Stimulated activated naive CD8-positive, alpha-beta T cell treated with anti-CD3 and anti-CD28 coated beads, Interleukin-15, Interleukin-2, amounts not matched to agents 100 ng/mL and 50 ng/mL, for 24 hours (primary cell): ENCODE results near the gene KLF18.
"Not testable (repeated sequence)": the region's sequence is repeated elsewhere in the genome, so short reads cannot be mapped to it uniquely, and the experiment has no call there.

Source experiments
- H3K27ac Mint-ChIP-seq: one replicate; pipeline ENCODE4 v1.8.0; 2021; ENCODE audit warnings: mild to moderate bottlenecking, mixed read lengths
- H3K27me3 Mint-ChIP-seq: one replicate; pipeline ENCODE4 v1.8.0; 2021; ENCODE audit warnings: mixed read lengths
- H3K36me3 Mint-ChIP-seq: one replicate; pipeline ENCODE4 v1.8.0; 2021; ENCODE audit warnings: low read depth, mixed read lengths
- H3K4me1 Mint-ChIP-seq: one replicate; pipeline ENCODE4 v1.8.0; 2021; ENCODE audit warnings: low read depth, mixed read lengths
- H3K4me3 Mint-ChIP-seq: one replicate; pipeline ENCODE4 v1.8.0; 2021; ENCODE audit warnings: mild to moderate bottlenecking, mixed read lengths
- H3K9me3 Mint-ChIP-seq: one replicate; pipeline ENCODE4 v1.8.0; 2021; ENCODE audit warnings: mixed read lengths

The KLF18 gene

GRCh38 chr1:44138239-44138638 is 3.2 kb downstream of the KLF18 start:
- Mint-ChIP-seq H3K4me3 (no peak overlapping the region), H3K27me3 (peaks cover 4% of the 10 kb centered on the region), H3K36me3 (no peaks in the 10 kb centered on the region), H3K27ac (no peak overlapping the region), H3K4me1 (no peaks in the 10 kb centered on the region), H3K9me3 (no peaks in the 10 kb centered on the region)

DNA sequence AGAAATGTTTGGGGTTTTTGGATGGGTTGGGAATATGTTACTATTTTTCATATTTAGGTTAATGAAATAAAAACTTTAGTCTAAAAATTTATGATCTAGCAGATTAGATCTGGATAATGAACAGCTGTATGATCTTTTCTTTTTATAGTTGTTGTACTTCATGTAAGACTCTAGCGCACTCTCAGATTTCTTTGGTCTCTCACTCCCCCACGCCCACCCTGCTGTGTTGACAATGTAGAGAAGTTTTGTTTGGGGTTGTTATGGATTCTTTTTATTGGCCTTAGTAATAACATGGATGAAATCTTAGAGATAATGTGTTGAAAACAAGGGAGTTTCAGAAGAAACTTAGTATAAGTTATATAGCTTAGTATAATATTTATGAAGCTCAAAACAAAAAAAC is 5.5 kb downstream of the KLF18 start:
- H3K27ac Mint-ChIP-seq = no peak overlapping the region
- no peaks in the 10 kb centered on the region for H3K9me3 Mint-ChIP-seq
- no peaks in the 10 kb centered on the region for H3K4me1 Mint-ChIP-seq
- peaks cover 4% of the 10 kb centered on the region for H3K27me3 Mint-ChIP-seq
- H3K36me3 Mint-ChIP-seq = no peaks in the 10 kb centered on the region
- H3K4me3 Mint-ChIP-seq = no peak overlapping the region

DNA sequence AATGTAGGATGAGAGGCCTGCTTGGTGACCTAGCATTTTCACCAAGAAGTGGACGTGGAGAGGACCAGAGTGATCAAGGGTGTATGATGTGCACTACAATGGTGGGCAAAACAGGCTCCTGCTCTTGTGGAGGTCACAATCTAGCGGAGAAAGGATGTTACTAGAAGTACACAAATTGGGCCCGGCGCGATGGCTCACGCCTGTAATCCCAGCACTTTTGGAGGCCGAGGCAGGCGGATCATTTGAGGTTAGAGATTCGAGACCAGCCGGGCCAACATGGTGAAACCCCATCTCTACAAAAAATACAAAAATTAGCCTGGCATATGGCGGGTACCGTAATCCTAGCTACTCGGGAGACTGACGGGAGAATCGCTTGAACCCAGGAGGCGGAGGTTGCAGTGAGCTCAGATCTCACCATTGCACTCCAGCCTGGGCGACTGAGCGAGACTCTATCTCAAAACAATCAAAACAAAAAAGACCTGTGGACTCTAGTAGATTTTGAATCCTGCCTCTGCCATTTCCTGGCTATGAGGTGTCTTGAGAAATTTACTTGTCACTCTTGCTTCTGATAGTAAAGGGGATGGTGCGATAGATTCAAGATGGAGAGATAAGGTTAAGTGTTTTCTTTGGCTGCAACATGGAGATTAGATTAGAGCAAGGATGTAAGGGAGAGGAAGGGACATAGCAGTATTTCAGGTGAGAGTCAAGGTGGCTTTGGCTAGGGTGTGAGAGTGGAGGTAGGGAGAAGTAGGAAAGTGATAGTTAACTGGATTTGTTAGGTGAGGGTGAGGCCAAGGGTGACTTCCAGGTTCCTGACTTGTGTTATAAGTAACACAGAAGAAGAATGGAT is 7.1 kb downstream of the KLF18 start:
- Mint-ChIP-seq H3K27ac (no peak overlapping the region), H3K4me1 (no peaks in the 10 kb centered on the region), H3K36me3 (no peaks in the 10 kb centered on the region), H3K27me3 (peaks cover 4% of the 10 kb centered on the region), H3K9me3 (no peaks in the 10 kb centered on the region), H3K4me3 (no peak overlapping the region)

GRCh38 chr1:44131411-44131810 is 10.0 kb downstream of the KLF18 start:
- Mint-ChIP-seq H3K4me3 (no peak overlapping the region), H3K27ac (no peak overlapping the region), H3K9me3 (no peaks in the 10 kb centered on the region), H3K36me3 (no peaks in the 10 kb centered on the region), H3K27me3 (peaks cover 4% of the 10 kb centered on the region), H3K4me1 (no peaks in the 10 kb centered on the region)

- Mint-ChIP-seq H3K9me3 (no peaks in the 10 kb centered on the region), H3K27ac (no peak overlapping the region), H3K27me3 (peaks cover 8% of the 10 kb centered on the region), H3K4me1 (no peaks in the 10 kb centered on the region), H3K4me3 (no peak overlapping the region), H3K36me3 (no peaks in the 10 kb centered on the region)
Observed at GRCh38 chr1:44129616-44130500, 11.6 kb downstream of the KLF18 start.

- H3K9me3 Mint-ChIP-seq = no peaks in the 10 kb centered on the region
- no peak overlapping the region for H3K27ac Mint-ChIP-seq
- no peak overlapping the region for H3K4me3 Mint-ChIP-seq
- no peaks in the 10 kb centered on the region for H3K36me3 Mint-ChIP-seq
- H3K27me3 Mint-ChIP-seq = peaks cover 15% of the 10 kb centered on the region
- H3K4me1 Mint-ChIP-seq = no peaks in the 10 kb centered on the region
Observed at GRCh38 chr1:44120398-44120949, 21.0 kb downstream of the KLF18 start.

DNA sequence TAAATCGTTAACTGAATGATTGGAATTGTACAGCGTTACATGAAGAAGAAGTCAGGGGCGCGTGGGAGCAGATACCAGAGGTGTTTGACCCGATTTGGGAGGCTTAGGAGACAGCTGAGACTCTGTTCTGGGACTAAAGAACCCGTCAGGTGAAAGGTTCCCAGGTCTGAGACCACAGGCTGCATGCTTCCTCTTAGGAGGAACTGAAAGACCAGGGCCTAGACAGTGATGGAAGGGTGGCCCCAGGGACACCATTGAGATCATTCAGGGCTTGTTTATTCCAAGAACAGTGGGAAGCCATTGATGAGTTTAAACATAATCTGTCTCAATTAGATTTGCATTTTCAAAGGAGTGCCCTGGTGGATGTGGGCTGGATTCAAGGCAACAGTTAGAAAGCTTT is 21.9 kb downstream of the KLF18 start:
- H3K4me3 Mint-ChIP-seq = no peak overlapping the region
- no peaks in the 10 kb centered on the region for H3K4me1 Mint-ChIP-seq
- no peak overlapping the region for H3K27ac Mint-ChIP-seq
- no peaks in the 10 kb centered on the region for H3K9me3 Mint-ChIP-seq
- H3K36me3 Mint-ChIP-seq = no peaks in the 10 kb centered on the region
- peaks cover 15% of the 10 kb centered on the region for H3K27me3 Mint-ChIP-seq

GRCh38 chr1:44118682-44119081 is 22.7 kb downstream of the KLF18 start, which contains the start of gene KLF17:
KLF17 (plus strand) TSS chr1:44118821; CDS start chr1:44118908, 87 bp downstream.
- no peak within 1 kb of the TSS for H3K27ac Mint-ChIP-seq
- H3K9me3 Mint-ChIP-seq = no peaks in the 10 kb centered on the region
- no peak within 1 kb of the TSS for H3K4me3 Mint-ChIP-seq
- no peaks in the 10 kb centered on the region for H3K4me1 Mint-ChIP-seq
- no peaks in the 10 kb centered on the region for H3K36me3 Mint-ChIP-seq
- peaks cover 14% of the 10 kb centered on the region for H3K27me3 Mint-ChIP-seq

- H3K4me1 Mint-ChIP-seq, H3K4me3 Mint-ChIP-seq, H3K9me3 Mint-ChIP-seq, H3K36me3 Mint-ChIP-seq, H3K27me3 Mint-ChIP-seq, H3K27ac Mint-ChIP-seq: not testable (repeated sequence)
Observed at GRCh38 chr1:44117272-44117671, 24.2 kb downstream of the KLF18 start.

DNA sequence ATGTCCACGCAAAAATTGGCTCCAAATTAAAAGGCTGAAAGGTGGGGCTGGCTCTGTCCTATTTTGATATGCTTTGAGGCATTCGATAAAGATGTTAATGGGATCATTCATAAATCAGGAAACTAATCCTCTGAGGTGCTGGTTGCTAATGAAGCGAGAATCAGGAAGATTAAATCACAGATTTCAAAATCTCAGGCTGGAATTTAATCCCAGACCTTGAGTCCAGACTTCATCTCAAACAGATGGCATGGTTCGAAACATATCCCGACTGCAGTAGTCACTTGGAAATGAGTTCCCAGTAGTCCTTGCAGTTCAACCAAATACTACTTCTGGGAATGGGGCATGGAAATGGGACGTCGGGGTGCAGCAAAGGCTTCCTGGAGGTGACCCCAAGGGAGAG is 27.3 kb downstream of the KLF18 start:
- no peak overlapping the region for H3K27ac Mint-ChIP-seq
- no peaks in the 10 kb centered on the region for H3K27me3 Mint-ChIP-seq
- no peak overlapping the region for H3K4me3 Mint-ChIP-seq
- no peaks in the 10 kb centered on the region for H3K4me1 Mint-ChIP-seq
- no peaks in the 10 kb centered on the region for H3K36me3 Mint-ChIP-seq
- no peaks in the 10 kb centered on the region for H3K9me3 Mint-ChIP-seq

DNA sequence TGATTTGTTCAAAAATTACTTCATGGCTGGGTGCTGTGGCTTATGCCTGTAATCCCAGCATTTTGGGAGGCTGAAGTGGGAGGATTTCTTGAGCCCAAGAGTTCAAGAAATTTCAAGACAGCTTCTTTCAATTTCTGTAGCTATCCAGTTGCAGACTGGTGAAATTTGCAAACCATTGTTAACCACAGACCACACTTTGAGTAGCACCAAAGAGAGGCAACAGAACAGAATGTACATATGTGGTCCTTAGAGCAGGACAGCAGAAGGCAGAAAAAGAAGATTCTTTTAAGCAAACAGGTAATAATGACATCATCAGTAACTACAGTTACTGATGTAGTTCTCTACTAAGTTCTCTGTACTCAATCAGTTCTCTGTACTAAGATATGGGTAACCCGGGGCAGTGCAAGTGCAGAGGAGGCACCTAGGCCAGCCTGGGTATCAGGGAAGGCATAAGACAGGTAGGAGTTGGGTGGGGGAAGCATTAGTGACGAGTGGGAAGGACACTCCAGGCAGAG is 28.3 kb downstream of the KLF18 start:
- peaks cover 3% of the 10 kb centered on the region for H3K27me3 Mint-ChIP-seq
- no peak overlapping the region for H3K27ac Mint-ChIP-seq
- H3K4me3 Mint-ChIP-seq = no peak overlapping the region
- H3K9me3 Mint-ChIP-seq = no peaks in the 10 kb centered on the region
- H3K36me3 Mint-ChIP-seq = no peaks in the 10 kb centered on the region
- H3K4me1 Mint-ChIP-seq = no peaks in the 10 kb centered on the region

GRCh38 chr1:44112486-44112885 is 28.9 kb downstream of the KLF18 start:
- Mint-ChIP-seq H3K4me3 (no peak overlapping the region), H3K27ac (no peak overlapping the region), H3K27me3 (peaks cover 6% of the 10 kb centered on the region)

DNA sequence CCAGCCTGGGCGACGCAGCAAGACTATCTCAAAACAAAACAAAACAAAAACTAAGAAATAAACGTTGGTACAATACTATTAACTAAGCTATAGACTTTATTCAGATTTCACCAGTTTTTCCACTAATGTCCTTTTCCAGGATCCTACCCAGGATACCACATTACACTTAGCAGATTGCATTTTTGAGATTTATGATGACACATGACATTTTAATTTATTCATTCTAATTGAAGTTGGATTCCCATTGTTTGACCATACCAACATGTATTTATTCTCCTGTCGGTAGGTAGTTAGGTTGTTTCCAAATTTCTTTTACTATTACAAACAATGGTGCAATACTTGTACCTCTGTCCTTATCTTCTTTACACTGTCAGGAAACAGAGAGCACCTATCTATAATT is 29.6 kb downstream of the KLF18 start:
- H3K4me3 Mint-ChIP-seq = no peak overlapping the region
- peaks cover 7% of the 10 kb centered on the region for H3K27me3 Mint-ChIP-seq
- no peaks in the 10 kb centered on the region for H3K4me1 Mint-ChIP-seq
- no peaks in the 10 kb centered on the region for H3K9me3 Mint-ChIP-seq
- no peaks in the 10 kb centered on the region for H3K36me3 Mint-ChIP-seq
- no peak overlapping the region for H3K27ac Mint-ChIP-seq

More at GRCh38 chr1:44112486-44112885, 28.9 kb downstream of the KLF18 start:
- Mint-ChIP-seq H3K4me1 (no peaks in the 10 kb centered on the region), H3K36me3 (no peaks in the 10 kb centered on the region), H3K9me3 (no peaks in the 10 kb centered on the region)

GRCh38 chr1:44110916-44111315 is 30.5 kb downstream of the KLF18 start:
- no peaks in the 10 kb centered on the region for H3K9me3 Mint-ChIP-seq
- no peak overlapping the region for H3K4me3 Mint-ChIP-seq
- no peaks in the 10 kb centered on the region for H3K4me1 Mint-ChIP-seq
- no peak overlapping the region for H3K27ac Mint-ChIP-seq
- no peaks in the 10 kb centered on the region for H3K36me3 Mint-ChIP-seq
- H3K27me3 Mint-ChIP-seq = peaks cover 16% of the 10 kb centered on the region

- no peak overlapping the region for H3K27ac Mint-ChIP-seq
- H3K36me3 Mint-ChIP-seq = no peaks in the 10 kb centered on the region
- H3K4me3 Mint-ChIP-seq = no peak overlapping the region
- no peaks in the 10 kb centered on the region for H3K9me3 Mint-ChIP-seq
- H3K27me3 Mint-ChIP-seq = peaks cover 23% of the 10 kb centered on the region
- H3K4me1 Mint-ChIP-seq = no peaks in the 10 kb centered on the region
Observed at GRCh38 chr1:44108971-44109370, 32.5 kb downstream of the KLF18 start.
